ENCODE measurements around the gene CHST3.

The CHST3 gene

DNA sequence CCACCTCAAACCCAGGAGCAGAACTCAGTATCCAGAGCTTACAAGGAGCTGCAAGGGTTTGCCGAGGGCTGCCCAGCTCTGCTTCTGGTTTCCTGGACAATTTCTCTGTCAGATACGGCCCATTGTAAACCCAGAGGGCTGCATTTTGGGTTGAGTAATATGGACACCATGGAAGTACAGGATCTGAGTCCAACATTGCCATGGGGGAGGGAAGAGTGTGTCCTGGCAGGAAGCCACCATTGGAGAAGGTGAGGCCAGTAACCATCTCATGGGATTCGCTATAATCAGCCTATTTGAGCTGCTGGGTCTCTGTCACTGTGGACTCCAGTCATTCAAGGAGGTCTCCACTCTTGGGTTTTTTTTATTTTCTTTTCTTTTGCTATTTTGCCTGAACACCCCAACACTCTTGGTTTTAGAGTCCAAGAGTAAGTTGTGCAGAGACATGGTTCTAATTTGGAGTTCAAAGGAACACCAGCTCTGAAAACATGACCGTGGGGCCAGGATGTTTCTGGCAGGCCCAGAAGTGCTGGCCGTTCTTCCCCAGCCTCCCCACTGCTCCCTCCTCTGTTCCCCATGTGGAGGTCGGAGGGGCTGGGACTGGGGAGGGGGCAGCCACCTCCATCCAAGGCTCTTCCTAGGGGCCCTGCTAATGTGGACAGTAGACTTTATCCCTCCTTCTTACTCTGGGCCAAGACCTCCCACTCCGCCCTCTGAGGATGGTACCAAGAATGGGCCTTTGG, 46.2 kb downstream of the CHST3 start:
- DNase-seq (ENCODE audit: low read depth): no peak

DNA sequence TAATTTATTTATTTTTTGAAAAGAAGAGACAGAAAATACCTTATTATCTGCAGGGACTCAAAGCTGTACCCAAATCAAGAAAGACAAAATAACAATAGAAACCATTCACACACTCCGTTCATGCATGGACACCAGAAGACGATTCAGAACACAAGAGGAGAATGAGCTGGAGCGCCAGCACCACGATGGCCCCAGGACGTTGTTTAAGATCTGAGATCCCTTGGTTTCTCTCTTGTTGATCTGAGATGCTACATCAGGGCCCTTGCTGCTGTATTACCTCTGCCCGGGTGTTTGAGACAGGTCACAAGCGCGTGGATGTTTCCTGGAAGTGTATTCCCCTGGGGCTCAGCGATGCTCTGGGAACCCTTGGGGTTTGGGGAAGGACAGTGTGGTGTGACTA, 46.8 kb downstream of the CHST3 start:
- DNase-seq (ENCODE audit: low read depth): no peak

DNA sequence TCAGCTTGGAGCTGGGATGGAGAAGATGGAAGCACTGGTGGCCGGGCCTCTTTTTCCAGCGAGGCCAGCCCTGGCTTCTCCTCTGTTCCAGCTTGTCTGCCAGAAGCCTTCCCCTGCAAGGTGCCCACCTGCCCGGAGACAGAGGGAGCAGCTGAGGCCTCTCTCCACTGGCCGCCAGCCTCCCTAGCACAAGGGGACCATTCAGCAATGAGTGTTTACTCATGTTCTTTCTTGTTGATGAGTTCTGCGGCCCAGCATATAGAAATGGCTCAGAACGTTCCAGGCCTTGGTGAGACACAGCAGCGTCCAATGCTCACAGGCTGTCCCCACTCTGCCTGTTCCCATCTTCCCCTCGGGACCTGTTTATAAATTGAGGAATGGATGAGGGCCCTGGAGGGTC, 47.3 kb downstream of the CHST3 start:
- DNase-seq (ENCODE audit: low read depth): no peak

DNA sequence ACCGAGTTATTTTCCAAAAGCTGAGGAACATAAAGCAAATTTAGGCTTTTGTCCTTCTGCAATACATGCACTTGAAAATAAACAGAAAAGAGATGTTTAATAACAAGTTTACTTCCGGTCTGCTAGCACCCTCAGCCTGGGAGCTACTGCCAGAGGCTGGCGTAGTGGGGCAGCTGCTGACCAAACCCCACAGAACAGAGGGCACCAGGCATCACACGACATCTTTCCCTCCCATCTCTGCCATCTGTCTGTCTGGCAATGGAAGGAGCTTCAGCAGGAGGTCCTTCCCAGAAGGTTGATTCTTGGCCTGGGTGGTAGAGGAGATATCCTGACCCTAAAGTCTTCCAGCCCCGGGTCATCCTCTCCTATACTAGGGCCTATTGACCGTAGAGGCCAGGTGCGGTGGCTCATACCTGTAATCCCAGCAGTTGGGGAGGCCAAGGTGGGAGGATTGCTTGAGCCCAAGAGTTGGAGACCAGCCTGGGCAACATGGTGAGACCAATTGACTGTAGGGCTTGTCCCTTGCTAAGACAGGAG, 47.8 kb downstream of the CHST3 start:
- DNase-seq (ENCODE audit: low read depth): no peak

DNA sequence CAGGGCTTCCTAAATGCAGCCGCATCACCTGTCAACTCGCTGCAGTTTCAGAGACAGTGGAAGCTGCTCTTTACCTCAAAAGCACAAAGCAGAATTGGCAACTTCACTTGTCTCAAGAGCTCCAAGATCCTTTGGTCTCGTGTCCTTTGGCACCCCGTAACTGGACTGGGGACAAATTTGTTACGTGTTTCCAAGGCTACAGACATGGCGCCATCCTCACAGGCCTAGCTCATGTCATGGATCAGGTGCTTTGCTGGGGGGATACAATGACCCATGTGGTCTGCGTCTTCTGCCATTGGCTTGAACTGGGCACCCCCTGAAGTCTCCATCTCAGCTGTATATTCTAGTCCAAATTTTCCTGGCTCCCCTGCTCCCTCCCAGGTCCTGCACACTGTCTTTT, 48.6 kb downstream of the CHST3 start:
- no peak for DNase-seq (ENCODE audit: low read depth)

DNA sequence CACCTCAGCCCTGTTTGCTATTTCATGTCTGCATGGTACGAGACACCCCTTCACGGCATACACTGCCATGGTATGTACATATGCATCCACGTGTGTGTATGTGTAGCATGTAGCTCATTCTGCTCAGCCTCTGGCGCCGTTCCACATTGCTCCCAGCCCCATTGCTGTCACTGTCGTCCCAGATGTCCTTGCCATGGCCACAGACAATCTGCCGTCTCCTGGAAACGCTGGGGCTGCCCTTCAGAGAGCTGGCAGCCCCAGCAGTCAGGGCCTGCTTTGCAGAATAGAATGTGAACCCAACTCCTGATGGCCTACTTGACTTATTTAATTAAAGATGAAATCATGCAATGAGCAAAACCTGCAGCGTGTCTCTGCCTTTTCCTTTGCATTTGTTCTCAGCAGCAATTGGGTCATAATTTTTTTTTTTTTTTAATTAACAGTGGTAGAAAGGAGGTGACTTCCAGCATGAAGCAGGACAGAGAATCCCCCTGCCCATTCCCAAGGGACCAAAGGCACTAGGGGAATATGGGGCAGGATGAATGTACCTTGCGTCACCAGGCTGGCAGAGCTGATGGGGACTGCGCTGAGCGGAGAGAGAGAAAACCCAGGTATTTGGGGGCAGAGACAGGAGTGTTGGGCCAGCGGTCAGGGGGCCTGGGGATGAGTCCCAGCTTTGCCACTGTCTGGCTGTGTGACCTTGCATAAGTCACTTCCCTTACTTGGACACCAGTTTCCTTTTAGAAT, 49.2 kb downstream of the CHST3 start:
- DNase-seq (ENCODE audit: low read depth): no peak

DNA sequence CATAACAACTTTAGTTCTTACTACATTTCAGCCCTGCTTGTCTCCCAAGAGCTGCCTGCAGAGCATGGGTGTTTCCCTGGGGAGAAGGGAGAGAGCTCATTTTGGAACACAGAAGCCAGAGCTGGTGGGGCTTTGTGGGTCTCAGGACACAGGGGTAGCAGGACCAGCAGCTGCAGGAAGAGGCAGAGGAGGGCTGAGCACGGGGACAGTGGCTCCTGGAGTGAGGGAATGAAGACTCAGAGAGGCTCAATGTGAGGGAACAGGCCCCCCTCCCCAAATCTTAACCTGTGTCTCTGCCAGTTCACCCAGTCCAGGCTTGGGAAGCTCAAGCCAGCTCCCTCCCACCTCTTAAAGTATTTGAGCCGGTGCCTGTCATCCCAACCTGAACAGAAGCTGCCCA, 50.0 kb downstream of the CHST3 start:
- DNase-seq (ENCODE audit: low read depth): no peak

DNA sequence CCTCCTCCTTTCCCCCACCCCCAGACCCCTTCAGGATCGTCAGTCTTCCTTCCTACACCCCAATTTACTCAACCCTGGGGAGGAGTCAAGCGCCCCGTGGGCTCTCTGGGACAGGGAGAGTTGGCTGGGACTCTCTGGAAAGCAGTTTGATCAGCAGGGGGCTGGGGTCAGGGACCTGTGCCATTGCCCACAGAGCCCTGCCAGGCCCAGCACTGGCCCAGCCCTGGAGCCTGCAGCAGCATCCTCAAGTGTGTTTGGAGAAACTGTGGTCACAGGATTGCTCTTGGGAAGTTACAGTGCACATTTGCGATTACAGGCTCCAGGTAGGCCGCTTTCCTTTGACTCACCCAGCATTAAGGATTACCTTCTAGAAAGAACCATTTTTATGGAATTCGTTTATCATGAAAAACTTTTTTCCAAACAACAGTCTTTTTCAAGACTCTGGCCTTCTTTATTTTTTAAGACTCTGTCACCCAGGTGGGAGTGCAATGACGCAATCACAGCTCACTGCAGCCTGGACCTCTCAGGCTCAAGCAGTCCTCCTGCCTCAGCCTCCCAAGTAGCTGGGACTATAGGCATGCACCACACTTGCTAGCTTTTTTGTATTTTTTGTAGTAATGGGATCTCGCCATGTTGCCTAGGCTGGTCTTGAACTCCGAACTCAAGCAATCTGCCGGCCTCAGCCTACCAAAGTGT, 50.7 kb downstream of the CHST3 start:
- no peak for DNase-seq (ENCODE audit: low read depth)

DNA sequence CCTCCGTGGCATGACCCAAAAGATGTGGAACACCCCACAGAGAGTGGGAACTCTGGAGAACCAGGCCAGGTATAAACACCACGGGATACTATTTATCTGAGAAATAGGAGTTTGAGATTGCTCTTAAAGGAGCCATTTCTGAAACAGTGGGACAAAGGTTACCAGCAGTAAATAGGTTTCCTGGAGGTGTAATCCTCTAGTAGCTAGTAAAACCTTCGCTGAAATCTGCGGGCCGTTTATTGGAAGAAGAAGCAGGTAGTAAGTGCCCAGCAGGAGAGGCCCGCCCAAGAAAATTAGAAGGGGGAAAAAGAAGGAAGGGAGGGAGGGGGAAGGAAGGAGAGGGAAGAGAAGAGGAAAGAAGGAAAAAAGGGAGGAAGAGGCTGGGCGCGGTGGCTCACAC, 51.6 kb downstream of the CHST3 start:
- DNase-seq (ENCODE audit: low read depth): no peak

DNA sequence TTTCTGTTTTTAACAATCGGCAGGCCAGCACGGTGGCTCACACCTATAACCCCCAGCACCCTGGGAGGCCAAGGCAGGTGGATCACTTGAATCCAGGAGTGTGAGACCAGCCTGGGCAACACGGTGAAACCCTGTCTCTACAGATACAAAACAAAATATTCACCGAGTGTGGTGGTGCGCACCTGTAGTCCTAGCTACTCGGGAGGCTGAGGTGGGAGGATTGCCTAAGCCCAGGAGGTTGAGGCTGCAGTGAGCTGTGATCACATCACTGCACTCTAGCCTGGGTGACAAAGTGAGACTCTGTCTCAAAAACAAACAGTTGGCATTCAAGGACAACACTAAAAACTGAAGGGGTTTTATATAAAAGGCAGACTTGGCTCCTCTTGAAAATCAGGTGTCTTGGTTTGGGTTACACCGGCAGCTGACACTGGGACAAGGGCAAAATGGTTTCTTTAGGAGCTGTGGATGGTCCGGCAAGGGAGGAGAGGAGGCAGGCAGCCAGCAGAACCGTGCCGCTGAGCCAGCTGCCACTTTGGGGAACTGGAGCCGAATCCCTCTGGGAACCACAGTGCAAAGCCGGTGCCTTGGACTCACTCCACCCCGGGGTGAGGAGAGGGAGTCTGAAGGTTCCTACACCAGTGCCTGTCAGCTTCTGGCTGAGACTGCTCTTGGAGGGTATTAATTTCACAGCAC, 52.6 kb downstream of the CHST3 start:
- no peak for DNase-seq (ENCODE audit: low read depth)

DNA sequence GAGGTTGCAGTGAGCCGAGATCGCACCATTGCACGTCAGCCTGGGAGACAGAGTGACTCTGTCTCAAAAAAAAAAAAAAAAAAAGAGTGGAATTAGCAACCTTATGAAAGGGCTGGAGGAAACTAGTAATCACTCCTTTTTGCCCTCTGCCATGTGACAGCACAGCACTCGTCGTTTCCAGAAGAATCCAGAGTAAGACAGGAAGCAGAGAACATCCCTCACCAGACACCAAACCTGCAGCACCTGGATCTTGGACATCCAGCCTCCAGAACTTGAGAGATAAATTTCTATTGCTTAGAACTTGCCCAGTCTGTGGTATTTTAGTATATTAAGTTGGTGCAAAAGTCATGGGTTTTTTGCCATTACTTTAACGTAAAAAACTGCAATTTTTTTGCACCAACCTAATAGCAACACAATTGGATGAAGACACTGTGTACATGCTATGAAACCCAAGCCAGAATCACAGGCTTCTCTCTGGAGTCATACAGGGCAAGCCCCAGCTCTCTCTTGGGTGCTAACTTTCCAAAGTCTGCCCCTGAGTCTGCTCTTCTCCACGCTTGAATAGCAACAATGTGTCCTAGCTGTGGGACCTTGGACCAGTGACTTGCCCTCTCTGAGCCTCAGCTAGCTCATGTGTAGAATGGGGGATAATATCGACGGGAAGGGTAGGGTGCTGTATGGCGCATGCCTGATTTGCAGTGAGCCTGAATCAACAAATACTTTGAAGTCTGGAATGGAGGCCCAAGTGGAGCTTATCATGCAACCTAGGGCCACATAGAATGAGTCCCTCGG, 55.1 kb downstream of the CHST3 start:
- DNase-seq (ENCODE audit: low read depth): no peak

DNA sequence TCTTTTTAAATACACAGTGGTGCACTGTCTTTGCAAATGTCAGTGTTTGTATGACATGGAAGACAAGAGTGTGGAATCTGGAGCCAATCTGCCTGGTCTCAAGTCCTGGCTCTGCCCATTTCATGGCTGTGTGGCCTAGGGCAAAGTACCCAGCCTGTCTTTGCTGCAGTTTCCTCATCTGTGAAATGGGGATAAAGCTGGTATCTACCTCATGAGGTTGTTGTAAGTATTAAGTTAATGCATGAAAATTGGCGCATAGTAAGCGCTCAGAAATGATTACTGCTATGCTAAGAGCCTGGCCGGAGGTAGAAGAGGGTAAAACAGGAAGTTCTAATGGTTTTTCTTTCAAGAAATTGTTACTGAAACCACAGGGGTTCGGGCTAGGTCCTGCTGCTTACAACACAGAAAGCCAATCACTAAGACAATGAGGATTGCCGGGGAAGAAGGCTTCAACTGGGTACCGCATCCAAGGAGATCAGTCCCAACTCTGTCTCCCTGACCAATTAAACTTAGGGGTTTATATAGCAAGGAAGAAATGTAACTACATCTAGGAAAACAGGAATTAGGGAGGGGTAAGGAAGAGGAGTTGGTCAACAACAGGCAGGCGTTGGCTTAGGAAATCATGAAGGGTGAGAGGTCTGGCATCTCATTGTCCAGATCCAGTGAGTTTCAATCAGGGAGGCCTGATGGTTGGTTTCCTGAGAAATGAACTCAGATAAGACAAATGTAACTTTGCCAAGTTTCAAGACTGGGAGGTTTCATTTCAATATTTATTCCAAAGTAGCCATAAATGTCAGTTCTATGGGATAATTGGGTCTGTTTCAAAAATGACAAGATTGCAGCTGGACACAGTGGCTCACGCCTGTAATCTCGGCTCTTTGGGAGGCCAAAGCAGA, 57.0 kb downstream of the CHST3 start:
- no peak for DNase-seq (ENCODE audit: low read depth)

DNA sequence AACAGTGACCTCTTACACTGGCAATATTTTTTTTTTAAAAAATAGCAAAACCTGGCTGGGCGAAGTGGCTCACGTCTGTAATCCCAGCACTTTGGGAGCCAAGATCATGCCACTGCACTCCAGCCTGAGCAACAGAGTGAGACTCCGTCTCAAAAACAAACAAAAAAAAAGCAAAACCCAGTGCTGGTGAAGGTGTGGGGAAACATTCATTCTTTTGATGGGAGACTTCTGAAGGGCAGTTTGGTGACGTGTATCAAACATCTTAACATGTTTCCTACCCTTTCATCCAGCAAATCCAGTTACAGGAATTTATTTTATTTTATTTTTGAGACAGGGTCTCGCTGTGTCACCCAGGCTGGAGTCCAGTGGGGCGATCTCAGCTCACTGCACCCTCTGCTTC, 58.0 kb downstream of the CHST3 start:
- no peak for DNase-seq (ENCODE audit: low read depth)

DNA sequence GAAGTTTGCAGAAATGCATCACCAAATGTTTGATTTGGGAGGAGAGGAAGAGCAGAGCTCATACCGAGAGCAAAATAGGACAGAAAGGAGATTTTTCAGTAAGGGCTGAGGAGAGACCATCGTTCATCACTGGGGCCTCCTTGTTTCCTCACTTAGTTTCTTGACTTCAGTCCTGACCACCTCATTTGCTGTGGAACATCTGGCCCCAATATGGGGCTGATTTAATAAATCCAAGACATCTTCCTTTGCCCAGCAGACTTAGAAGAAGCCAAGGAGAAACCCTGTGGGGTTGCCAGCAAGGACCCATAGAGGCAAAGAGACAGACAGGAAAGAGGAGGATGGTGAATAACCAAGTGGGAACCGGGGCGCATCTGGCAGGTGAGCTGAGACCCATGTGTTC, 60.4 kb downstream of the CHST3 start:
- no peak for DNase-seq (ENCODE audit: low read depth)

DNA sequence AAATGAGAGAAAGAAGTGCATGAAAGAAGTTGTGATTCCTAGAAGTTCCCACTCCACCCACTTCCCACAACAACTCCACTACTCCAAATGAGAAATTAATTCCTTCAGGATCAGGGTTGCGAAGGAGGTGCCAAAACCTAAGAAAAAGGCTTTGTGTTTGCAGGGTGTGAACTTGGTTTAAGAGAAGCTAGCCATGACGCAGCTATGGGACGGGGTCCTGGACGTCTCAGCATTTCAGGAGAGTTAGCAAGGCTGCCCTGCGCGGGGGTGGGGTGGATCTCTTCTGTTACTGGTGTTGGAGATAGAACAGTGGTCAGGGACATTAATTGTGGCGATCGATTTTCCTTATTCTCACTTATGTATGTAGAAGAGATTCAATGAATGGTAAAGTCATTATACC, 61.2 kb downstream of the CHST3 start:
- DNase-seq (ENCODE audit: low read depth): no peak

DNA sequence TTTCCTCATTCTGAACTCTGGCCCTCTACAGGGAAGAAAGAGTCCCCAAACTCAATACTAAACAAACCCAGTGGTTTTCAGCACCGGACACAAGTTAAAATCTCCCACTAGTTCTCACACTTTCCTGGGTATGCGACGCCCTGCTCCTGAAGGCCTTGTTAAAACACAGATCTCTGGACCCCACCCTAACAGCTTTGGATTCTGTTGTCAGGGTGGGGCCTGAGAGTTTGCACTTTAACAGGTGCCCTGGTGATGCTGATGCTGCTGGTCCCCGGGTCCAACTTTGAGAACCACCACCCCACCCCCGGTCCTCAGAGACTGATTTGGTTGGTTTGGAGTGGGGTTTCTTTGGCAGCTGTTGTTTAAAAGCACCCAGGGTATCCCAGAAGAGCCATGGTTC, 61.6 kb downstream of the CHST3 start:
- DNase-seq (ENCODE audit: low read depth): no peak

DNA sequence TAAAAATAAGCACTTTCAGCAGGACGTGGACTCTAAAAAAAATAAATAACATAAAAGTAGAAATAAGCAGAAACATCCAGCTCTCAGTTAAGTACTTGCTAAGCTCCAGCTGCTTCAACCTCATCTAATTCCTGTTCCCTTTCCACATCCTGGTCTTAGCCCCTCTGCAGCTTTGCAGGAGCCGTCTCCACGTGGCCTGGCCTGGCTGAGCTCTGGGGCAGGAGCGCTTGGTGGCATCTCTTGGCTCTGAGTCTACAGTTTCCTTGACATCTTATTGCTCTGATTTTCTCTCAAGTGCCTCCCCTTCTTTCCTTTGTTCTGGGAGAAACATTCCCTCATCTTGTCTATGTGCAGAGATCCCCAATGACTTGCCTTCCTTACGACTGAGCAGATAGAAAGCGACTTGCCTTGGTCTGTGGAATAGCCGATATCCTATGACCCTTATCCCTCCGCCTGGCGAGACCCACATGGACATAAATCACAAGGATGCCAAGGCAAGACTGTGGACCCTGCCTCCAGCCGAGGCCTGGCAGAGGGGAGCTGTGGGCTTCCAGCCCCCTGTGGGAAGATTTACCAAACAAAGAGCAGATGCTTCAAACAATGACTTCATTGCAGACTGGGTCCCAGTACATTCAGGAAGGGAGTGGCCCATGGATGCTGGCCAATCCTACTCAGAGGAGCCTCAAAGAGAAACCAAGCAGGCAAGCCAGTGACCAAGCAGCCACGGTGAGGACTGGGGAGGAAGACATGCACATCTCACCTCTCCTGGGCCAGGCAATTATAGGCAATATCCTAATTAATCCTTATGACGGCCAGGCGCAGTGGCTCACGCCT, 62.3 kb downstream of the CHST3 start:
- peak; percentile 49 for DNase-seq (ENCODE audit: low read depth)

DNA sequence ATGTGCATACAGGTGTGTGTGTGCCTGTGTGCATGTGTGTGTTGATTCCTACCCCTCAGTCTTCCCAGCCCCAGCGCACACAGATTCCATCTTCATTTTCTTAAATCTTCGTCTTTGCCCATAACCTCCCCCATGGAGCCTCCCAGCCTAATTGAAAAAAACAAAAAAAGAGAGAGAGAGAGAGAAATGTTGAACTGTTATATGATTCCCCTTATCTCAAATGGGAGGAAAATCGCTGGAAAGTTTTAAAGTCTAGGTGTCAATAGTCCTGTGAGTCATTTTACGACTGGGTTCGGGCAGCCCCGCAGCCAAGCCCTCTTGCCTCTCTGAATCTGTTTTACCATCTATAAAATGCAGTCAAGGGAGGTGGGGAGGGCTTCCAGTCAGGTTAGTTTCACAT, 63.3 kb downstream of the CHST3 start:
- peak; percentile 46 for DNase-seq (ENCODE audit: low read depth)

DNA sequence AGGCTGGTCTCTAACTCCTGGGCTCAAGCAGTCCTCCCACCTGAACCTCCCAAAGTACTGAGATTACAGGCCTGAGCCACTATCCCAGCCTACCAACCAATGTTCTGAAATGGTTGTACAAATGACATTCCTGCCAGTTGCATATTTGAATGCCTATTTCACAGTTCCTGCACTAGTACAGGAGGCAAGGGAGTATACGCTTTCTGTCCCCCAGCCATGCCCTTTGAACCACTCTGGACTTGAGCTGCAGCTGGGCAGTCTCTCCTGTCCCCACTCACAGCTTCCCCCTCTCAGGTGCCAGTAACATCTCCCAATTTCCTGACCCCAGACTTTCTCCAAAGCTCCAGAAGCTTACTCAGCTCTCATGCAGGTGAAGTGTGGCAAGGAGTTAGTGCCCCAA, 65.2 kb downstream of the CHST3 start:
- DNase-seq (ENCODE audit: low read depth): no peak
